Measurements from ENCODE around the gene NOL4L. TPM values are rescaled to one million over a fixed set of nuclear protein-coding genes. Genes with fewer than 3 reads are reported as not detected.

Gene NOL4L
- total RNA-seq, 2 experiments from 2014 or later, result 53.1 to 55.6 TPM

DNA sequence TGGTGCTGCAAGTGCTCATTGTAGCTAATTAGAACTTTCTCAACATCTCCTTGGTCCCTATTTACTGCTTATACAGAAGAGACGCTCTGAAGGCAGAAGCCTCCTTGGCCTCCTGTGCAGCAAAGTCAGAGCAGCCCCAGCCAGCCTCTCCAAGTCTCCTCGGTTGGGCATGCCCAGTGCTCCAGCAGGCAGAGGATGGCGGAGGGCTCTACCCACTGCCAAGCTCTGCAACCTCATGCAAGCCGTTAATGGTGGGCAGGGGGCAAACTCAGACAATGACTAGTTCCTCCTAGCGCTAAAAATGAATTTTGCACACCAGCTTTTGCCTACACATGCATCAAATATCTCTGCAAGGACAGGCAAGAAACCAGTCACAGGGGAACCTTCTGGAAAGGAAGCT is 27.8 kb downstream of the NOL4L start:
- ChIA-PET POLR2A (interaction anchor here (0.9 to 4.3 kb wide), 4 partner anchors 12 to 47 kb away, joined by 3 to 29 read pairs (median 6); no protein-coding TSS in a partner anchor), CTCF (interaction anchor here (1.9 kb wide), 1 partner anchor 12 kb away, joined by 4 read pairs; no protein-coding TSS in a partner anchor)
- TF ChIP-seq, protein P1, sequence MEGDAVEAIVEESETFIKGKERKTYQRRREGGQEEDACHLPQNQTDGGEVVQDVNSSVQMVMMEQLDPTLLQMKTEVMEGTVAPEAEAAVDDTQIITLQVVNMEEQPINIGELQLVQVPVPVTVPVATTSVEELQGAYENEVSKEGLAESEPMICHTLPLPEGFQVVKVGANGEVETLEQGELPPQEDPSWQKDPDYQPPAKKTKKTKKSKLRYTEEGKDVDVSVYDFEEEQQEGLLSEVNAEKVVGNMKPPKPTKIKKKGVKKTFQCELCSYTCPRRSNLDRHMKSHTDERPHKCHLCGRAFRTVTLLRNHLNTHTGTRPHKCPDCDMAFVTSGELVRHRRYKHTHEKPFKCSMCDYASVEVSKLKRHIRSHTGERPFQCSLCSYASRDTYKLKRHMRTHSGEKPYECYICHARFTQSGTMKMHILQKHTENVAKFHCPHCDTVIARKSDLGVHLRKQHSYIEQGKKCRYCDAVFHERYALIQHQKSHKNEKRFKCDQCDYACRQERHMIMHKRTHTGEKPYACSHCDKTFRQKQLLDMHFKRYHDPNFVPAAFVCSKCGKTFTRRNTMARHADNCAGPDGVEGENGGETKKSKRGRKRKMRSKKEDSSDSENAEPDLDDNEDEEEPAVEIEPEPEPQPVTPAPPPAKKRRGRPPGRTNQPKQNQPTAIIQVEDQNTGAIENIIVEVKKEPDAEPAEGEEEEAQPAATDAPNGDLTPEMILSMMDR (IDR thresholded peaks at IDR 0.05), result no peak
- Histone ChIP-seq H3K4me1 (ENCODE audit: insufficient read depth, low read length) (peaks cover 88% of the 10 kb centered on the region), H3K4me3 (ENCODE audit: low read length) (no peak overlapping the region), H3K27ac (ENCODE audit: low read depth in 1 of 2, low read length in 2 of 2) (no peak overlapping the region), H3K36me3 (ENCODE audit: insufficient read depth, low read length) (peaks cover 26% of the 10 kb centered on the region), H3K27me3 (ENCODE audit: control insufficient read depth in 1 of 2, insufficient read depth in 2 of 2, low read length in 2 of 2) (no peaks in the 10 kb centered on the region), H3K9me3 (ENCODE audit: control insufficient read depth in 1 of 2, insufficient read depth in 1 of 2, low read length in 2 of 2) (no peaks in the 10 kb centered on the region)
- no peak for DNase-seq
- H3K27ac Mint-ChIP-seq, result peak overlapping the region; percentile 65
- H3K36me3 Mint-ChIP-seq (ENCODE audit: low read depth), result peaks cover 54% of the 10 kb centered on the region
- no peaks in the 10 kb centered on the region for H3K27me3 Mint-ChIP-seq
- intact Hi-C loops (cut with DNase I, micrococcal nuclease), result no loop called here
- peaks cover 81% of the 10 kb centered on the region for H3K4me1 Mint-ChIP-seq (ENCODE audit: low read depth)
- H3K9me3 Mint-ChIP-seq, result no peaks in the 10 kb centered on the region
- ATAC-seq (ENCODE audit: poor library complexity), result no peak
- no peak overlapping the region for H3K4me3 Mint-ChIP-seq

DNA sequence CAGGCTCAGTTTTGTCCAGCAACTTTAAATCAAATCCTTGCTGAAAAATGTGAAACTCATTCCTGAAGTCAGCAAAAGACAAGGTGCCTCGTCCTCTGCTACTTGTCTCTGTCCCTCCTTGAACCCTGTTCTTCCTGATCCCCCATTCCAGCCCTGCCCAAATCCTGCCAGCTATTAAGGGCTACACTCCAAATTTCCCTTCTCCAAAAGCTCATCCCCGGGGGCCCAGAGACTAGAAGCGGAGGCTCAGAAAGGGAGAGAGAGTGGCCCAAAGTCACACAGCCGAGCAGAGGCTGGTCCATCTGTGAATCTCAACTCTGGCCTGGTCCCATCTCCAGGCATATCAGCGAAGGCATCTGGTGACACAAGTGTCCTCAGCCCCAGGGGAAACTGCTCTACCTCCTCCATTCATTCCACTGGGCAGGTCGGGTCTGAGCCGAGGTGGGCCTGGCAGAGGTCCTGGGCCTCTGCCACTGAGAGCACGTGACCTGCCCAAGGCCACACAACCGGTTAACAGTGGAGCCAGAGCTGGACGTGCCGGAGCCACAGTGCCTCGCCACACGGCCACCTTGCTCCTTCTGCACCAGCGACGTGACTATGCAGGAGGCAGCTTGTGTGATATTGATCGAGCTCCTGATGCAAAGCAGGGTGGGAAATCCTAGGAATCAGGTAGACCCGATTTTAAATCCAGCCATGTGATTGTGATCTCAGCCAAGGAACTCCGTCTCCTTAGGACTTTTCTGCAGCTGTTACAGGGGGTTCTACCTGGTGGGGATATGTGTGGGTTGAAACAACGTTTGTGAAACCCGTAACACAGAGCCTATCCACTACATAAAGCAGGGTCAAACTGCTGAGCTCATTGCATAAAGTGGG is 28.6 kb downstream of the NOL4L start:
- CTCF ChIA-PET, result interaction anchor here (1.9 kb wide), 1 partner anchor 13 kb away, joined by 4 read pairs; no protein-coding TSS in a partner anchor
- DNase-seq, result no peak
- H3K4me1 Mint-ChIP-seq (ENCODE audit: low read depth), result peaks cover 79% of the 10 kb centered on the region
- Histone ChIP-seq H3K4me3 (ENCODE audit: low read length) (no peak overlapping the region), H3K36me3 (ENCODE audit: insufficient read depth, low read length) (peaks cover 26% of the 10 kb centered on the region), H3K9me3 (ENCODE audit: control insufficient read depth in 1 of 2, insufficient read depth in 1 of 2, low read length in 2 of 2) (no peaks in the 10 kb centered on the region), H3K27ac (ENCODE audit: low read depth in 1 of 2, low read length in 2 of 2) (no peak overlapping the region), H3K4me1 (ENCODE audit: insufficient read depth, low read length) (peaks cover 80% of the 10 kb centered on the region), H3K27me3 (ENCODE audit: control insufficient read depth in 1 of 2, insufficient read depth in 2 of 2, low read length in 2 of 2) (no peaks in the 10 kb centered on the region)
- no peaks in the 10 kb centered on the region for H3K9me3 Mint-ChIP-seq
- H3K27ac Mint-ChIP-seq, result peak overlapping the region; percentile 65
- intact Hi-C loops (cut with DNase I, micrococcal nuclease), result no loop called here
- H3K4me3 Mint-ChIP-seq, result no peak overlapping the region
- no peaks in the 10 kb centered on the region for H3K27me3 Mint-ChIP-seq
- no peak for ATAC-seq (ENCODE audit: poor library complexity)
- POLR2A ChIA-PET, result interaction anchor here (0.9 to 4.3 kb wide), 3 partner anchors 13 to 20 kb away, joined by 3 to 29 read pairs (median 9); no protein-coding TSS in a partner anchor
- TF ChIP-seq, protein P1 (IDR thresholded peaks at IDR 0.05), result no peak
- peaks cover 51% of the 10 kb centered on the region for H3K36me3 Mint-ChIP-seq (ENCODE audit: low read depth)

DNA sequence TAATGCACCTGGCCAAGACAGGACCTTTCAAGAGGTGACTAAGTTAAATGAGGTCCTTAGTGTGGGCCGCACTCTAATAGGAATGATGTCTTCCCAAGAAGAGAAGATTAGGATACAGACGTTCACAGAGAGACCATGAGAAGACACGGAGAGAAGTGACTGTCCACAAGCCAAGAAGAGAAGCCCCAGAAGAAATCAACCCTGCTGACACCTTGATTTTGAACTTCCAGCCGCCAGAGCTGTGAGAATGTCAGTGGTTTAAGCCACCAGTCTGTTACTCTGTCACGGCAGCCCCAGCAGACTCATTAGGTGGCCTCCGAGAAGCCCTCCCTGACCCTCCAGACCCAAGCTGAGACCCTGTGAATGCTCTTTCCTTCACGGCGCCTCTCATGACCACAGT is 29.5 kb downstream of the NOL4L start:
- H3K4me3 Mint-ChIP-seq, result no peak overlapping the region
- no peak overlapping the region for H3K27ac ChIP-seq (ENCODE audit: low read depth in 1 of 2, low read length in 2 of 2)
- H3K9me3 Mint-ChIP-seq, result no peaks in the 10 kb centered on the region
- ChIA-PET CTCF (no interaction called here), POLR2A (interaction anchor here (4.3 kb wide), 1 partner anchor 16 kb away, joined by 29 read pairs; no protein-coding TSS in a partner anchor)
- no peak overlapping the region for H3K4me3 ChIP-seq (ENCODE audit: low read length)
- peak overlapping the region; percentile 65 for H3K27ac Mint-ChIP-seq
- no peaks in the 10 kb centered on the region for H3K27me3 ChIP-seq (ENCODE audit: control insufficient read depth in 1 of 2, insufficient read depth in 2 of 2, low read length in 2 of 2)
- no peak for DNase-seq
- H3K9me3 ChIP-seq (ENCODE audit: control insufficient read depth in 1 of 2, insufficient read depth in 1 of 2, low read length in 2 of 2), result no peaks in the 10 kb centered on the region
- peaks cover 50% of the 10 kb centered on the region for H3K36me3 Mint-ChIP-seq (ENCODE audit: low read depth)
- peaks cover 23% of the 10 kb centered on the region for H3K36me3 ChIP-seq (ENCODE audit: insufficient read depth, low read length)
- no peak for ATAC-seq (ENCODE audit: poor library complexity)
- intact Hi-C loops (cut with DNase I, micrococcal nuclease), result no loop called here
- peaks cover 70% of the 10 kb centered on the region for H3K4me1 ChIP-seq (ENCODE audit: insufficient read depth, low read length)
- no peaks in the 10 kb centered on the region for H3K27me3 Mint-ChIP-seq
- peaks cover 74% of the 10 kb centered on the region for H3K4me1 Mint-ChIP-seq (ENCODE audit: low read depth)
- TF ChIP-seq, protein P1 (IDR thresholded peaks at IDR 0.05), result no peak
